Superior temporal gyrus (tissue), 1 donor: ENCODE results near the gene CREBBP.
A peak's percentile ranks its signal among the peaks of the same experiment; 100 is the strongest.

Source experiments
- DNase-seq: peaks from one replicate; pipeline ENCODE4 v3.0.0-alpha.2; 2016; ENCODE audit errors: extremely low spot score

Gene CREBBP

DNA sequence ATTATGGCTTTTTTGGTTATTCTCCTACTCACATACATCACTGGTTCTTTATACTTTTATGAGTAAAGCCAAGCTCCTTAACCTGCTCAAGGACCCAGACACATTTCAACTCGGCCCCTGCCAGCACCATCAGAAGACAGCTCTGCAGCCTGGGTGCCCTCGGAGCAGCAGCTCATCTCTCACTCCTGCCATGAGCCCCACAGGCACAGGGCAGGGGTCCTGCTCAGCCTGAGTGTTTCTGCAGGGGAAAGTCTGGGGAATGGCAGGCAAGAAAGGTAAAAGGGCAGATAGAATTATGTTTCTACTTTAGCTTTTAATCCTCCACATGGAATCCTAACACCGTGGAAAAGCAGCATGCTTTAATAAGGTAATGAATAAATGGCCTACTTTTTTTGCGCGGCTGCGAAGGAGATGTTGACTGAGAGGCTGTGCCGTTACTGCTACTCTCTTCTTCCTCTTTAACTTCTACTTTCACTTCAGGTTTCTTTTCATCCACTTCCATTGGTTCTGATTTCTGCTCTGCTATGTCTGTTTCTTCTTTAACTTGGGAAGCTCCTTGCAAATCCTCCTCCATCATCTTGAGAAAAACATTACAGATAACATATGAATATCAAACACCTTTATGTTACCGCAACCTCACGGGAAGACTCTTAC lies 113.1 kb downstream of the CREBBP start:
- DNase-seq = no peak

DNA sequence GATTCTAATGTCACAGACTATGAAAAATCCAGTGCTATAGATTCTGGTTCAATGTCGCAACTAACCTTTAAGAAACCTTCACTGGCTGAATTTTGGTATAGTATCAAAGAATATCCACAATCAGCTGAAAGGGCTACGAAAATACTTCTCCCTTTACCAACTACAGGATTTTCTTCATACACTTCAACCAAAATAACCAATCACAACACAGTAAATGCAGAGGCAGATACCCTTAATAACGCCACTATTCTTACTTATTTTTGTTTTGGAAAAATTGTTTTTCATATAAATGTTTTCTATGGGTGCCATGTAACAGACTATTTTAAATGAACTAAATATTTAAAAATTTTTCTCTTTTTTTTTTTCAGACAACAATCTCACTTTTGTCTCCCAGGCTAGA lies 114.3 kb downstream of the CREBBP start:
- no peak for DNase-seq

DNA sequence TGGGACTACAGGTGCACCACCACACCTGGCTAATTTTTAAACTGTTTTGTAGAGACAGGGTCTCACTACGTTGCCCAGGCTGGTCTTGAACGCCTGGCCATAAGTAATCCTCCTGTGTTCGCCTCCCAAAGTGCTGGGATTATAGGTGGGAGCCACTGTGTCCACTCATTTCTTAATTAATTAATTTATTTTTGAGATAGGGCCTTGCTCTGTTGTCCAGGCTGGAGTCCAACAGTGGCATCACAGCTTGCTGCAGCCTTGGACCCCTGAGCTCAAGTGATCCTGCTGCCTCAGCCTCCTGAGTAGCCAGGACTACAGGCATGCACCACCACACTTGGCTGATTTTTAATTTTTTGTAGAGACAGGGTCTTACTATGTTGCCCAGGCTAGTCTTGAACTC lies 116.1 kb downstream of the CREBBP start:
- no peak for DNase-seq

DNA sequence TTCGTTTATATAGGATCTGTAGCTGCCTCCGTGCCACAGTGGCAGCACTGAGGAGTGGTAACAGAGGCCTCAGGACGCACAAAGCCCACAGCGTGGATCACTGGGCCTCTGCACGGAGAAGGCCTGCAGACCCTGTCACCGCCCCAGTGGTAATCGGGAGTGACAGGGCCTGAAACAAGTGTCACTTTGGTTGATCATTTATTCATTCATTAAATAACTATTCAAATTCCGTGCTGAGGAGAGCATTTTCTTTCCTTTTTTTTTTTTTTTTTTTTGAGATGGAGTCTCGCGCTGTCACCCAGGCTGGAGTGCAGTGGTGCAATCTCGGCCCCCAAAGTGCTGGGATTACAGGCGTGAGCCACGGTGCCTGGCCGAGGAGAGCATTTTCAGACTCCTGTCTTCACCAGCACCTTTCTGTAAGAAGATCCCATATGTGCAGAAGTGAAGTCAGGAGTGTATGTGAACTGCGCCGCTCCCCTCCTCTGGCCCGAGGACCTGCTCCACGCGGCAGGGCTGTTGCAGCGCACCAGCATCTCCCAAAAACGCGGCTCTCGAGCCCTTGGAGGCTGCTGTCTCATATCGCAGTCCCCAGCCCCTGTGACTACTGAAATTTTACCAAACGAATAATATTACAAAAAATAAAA lies 118.3 kb downstream of the CREBBP start:
- DNase-seq = no peak

DNA sequence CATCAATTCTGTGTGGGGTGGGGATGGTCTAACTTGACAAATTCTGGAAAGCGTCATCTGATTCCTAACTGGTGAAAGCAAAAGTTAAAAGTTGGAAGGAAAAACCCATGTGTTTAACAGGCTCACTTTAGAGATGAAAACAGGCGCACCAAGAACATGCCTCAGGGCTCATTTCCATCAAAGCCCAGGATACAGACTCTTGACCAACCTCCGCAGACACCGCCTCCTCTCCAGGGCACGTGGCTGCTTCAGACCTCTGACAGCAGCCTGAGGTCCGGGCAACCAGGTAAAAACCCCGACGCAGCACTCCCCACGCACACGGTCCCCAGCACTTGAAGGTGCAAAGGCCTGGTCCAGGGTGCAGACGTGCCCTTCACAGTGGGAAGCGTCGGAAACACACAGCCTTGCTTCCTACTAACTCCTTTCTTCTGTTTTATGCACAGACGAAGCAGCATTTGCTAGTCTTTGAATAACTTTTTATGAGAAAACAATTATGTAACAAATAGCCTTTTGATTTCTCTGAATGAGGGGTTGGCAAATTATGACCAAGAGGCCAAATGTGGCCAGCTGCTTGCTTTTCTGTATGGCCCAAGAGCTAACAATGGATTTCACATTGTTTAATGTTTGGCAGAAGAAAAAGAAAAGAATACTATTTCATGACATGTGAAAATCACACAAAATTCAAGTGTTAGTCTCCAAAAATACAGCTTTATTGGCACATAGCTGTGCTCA lies 119.0 kb downstream of the CREBBP start:
- peak; percentile 74 for DNase-seq

DNA sequence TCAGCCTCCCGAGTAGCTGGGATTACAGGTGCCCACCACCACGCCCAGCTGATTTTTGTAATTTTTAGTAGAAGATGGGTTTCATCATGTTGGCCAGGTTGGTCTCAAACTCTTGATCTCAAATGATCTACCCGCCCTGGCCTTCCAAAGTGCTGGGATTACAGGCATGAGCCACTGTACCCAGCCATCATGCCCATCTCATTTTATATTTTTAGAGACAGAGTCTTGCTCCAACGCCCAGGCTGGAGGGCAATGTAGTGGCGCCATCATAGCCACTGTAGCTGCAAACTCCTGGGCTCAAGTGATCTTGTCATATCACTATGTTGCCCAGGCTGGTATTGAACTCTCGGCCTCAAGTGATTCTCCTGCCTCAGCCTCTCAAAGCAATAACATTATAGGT lies 120.0 kb downstream of the CREBBP start:
- DNase-seq = no peak

DNA sequence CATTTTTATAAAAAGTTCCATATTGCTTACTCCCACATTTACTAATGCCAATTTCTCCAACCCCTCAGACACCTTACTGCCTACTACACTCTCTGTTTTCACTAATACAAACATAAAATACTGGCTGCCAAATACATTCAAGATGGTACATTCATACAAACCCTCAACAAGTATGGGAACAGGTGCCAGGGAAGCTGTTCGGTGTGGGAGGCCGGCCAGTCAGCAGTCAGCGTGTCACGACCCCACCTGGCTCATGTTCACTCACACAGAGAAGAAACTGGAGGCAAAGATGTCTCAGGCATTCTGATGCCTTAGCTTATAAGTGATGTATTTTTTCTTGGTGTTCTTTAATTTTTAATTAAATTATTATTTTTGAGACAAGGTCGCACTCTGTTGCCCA lies 120.8 kb downstream of the CREBBP start:
- no peak for DNase-seq

DNA sequence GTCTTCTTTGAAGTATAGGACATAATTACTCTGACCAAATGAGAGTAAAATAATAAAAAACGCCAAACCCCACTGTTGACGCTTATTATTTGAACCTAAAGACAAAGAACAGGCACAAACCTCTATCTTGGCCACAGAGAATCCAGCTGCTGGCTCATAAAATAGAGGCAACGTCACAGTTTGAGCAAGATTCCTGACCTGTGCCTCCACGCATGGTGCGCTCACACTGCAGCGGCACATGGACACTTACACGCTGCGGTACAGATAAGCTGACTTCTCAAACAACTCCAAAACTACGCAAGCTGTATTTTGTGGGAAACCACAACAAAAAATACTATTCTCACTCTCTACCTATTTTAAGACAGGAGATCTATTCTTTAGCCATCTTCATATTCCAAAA lies 124.4 kb downstream of the CREBBP start:
- no peak for DNase-seq

DNA sequence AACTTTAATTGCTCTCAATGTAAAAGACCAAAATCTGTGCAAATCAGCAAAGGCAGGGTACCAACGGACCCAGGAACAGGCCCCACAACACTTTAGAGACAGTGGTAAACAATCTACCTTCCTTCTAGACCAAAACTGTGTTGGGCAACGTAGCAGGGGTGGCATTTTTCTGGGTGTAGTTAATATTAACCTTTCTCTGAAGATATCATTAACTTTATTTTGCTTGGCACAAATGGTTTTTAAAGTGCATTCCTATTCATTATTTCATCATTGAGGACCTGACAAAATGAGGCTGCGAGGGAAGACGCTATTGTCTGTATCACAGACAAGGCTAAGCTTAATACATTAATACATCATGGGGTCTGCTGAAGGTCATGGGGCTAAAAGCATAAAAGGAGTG lies 125.3 kb downstream of the CREBBP start:
- DNase-seq = no peak

DNA sequence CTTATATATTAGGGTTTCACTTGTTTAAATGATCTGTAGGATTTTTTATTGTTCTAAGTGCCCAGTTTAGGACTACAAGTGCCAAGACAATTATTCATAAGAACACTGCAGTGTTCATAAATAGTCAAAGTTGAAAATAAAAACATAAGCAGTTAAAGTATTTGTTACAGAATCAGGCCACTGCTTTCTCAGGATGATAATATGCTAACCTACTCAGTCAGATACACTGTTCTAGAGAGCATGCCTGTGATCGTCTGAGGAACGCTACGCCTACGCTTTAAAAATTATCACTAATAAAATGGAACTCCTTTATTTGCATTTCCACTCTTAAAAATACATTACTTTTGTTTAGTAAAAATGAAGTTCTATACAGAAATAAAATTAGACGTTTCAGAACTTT lies 125.7 kb downstream of the CREBBP start:
- DNase-seq = no peak

DNA sequence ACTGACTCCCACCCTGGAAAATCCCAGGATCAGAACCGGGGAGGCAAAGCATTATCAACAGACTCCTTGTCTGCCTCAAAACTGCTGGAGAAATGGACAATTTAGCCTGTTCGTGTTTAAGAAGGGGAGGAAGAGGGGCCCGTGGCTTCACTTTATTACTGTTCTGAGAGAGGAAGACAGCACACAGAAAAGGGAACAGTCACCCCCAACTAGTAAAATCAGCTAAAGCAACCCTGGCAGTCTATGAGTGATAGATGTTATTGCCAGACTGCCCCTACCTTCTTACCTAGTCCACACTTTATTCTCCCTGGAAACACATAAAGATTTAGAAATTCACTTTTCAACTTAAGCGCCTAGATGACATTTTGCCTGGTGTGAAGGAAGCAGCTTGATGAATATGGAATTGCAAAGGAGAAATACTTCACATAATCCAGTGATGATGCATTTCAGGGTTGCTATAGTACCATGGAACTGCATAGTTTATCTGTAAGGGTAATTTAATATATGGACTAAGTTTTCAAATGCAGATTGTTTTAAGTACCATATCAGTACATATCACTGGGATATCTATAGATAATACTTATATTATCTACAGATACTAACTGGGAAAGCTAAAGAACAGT lies 126.3 kb downstream of the CREBBP start:
- no peak for DNase-seq

DNA sequence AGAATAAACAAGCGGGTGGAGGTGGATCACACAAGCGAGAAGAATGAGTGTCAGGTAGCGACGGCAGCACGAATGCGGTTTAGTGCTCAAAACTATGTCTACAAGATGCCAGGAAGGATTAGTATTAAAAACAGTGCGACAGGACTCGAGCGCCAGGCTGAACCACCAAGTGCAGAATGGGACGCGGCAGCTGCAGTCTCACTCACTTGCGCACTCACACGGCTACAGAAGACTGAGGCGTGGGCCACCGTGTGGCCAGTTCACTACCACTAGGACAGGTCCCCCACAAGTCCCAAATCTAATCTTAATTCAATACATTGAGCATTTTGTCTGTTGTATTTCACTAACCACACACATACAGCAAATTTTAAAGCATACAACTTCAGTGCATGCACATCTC lies 127.5 kb downstream of the CREBBP start:
- no peak for DNase-seq

DNA sequence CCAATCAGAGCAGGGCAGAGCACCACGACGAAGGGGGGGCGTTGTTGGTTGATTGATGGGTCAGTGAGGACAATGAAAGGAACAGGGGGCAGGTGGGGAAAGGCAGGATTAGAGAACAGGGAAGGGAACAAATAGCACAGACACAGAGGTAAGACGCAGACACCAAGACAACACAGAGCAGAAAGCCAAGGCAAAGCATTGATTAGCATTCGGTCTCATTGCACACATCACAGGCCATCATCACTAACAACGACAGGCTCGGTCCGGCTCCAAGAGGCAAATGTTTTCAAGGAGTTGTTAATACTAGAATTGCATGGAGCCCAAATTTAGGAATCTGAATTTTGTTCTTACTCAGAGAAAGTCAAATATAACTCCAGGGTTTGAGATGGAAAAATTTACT lies 128.6 kb downstream of the CREBBP start:
- DNase-seq = no peak

DNA sequence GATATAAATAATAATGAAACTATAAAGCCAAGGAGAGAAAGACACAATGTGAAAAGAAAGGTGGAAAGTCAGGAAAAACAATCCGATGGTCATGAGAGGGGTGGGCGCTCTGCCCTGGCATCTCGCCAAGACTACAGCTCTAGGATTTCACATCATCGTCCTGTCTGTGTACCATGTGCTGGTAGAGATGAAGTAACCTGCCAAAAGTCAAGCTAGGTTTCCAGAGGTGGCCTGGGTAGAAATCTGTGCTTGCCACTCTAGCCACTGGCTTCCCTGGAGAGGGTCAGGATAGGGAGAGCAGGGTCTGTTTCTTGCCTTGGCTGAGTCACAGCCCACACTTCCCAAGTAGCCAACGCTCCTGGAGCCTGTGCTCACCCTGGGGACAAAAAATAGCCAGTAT lies 132.2 kb downstream of the CREBBP start:
- no peak for DNase-seq

DNA sequence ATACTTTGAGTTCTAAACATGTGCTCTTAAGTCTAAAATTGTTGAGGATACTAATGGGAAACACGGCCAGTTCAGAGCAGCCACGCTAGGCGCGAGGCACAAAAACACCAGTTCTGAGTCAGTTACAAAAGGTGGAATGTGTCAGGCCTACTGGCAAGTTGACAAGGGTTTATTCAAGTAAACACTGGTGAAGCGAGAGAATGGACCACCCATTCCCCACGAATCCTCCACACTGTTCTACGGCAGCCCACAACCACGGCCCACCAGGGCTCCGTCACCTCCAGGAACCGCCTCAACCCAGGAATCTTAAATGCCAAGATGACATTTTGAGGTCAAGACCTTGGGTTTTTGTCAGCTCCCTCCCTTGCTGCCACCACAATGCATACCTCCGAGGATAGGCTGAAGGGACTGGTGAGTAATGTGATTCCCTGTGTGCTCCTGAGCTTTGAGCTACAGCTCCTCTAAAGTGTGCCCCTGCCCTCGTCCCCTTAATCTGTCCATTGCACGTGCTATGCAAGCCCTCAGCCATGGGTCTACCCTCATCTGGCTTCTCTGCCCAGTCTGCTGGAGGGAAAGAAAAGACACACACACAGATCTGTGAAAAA lies 134.7 kb downstream of the CREBBP start:
- DNase-seq = no peak

DNA sequence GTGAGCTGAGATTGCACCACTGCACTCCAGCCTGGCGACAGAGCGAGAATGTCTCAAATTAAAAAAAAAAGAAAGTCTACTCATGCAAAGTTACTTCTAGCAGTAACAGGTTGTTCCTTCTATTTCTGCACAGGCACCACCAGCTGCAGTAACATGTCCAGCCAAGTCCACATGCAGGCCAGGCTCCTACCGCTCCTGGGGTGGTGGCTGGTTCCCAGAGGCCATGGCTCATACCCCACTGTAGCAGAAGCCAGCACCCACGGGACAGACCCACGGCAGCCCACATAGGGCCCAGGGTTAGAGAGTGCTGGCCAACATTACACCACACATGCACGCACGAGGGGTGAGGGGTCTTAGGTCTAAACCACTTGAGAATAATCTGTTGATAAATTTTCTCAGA lies 136.5 kb downstream of the CREBBP start:
- no peak for DNase-seq

DNA sequence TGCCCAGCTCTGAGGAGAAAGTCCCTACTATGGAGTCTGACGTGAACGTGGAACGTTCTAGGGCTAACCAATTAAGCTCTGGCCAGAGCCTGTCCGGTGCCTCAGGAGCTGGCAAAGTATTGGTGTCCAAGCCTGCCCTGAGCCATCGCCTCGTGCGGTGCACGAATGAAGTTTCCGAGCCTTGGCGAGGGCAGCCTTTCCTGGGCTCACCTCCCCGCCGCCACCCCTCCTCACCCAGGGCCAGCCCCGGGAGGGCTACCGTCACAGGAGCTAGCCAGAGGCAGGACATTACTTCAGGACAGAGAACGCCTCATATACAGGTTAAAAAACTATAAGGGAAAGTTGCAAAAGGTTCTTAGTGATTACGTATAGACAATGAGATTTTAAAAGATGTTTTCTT lies 139.6 kb downstream of the CREBBP start:
- DNase-seq = no peak

DNA sequence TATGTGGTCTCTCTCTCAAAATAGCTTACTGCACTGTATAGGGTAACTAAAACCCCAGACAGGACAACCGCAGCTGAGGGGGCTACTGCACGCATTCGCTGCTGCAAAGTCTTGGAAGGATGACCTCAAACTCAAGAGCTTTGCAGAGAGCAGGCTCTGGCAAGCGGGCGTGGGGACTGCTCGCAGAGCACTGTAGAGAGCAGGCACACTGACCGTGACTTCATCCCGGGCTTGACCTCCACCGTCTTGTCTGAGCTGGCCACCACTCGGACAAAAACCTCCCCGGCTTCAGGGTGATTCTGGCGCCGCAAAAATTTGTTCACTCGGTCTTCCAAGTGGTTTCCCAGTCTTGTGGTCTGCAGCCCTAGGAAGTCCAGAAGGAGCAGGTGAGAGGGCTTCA lies 140.3 kb downstream of the CREBBP start:
- no peak for DNase-seq

DNA sequence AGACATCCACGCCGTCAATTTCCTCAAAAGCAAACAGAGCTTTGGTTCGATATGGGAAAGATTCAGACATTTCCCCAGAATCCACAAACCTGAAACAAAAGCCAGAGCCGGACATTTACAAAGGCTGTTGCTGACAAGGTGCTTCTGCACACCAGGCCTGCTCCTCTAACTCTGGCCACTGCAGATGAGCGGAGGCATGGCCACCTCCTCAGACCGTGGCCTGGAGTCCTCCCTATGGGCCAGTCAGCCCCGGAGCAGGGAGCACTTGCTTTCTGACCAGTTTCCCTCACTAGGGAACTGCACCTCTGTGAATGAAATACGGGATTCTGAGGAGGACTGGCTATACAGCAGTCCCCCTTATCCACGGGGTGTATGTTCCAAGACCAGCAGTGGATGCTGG lies 140.9 kb downstream of the CREBBP start:
- no peak for DNase-seq

DNA sequence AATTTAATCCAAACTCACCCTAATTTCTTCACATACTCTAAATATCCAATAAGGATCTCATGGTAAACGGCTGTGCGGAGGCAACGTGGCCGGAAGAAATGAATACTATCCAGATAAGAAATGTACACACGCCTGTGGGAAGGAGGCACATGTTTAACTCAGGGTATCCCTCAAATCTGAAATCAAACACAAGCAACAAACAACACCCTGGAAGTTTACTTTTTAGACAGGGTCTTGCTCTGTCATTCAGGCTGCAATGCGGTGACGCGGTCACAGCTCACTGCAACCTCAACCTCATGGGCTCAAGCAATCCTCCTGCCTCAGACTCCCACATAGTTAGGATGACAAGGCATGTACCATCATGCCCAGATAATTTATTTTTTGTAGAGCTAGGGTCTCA lies 142.0 kb downstream of the CREBBP start:
- no peak for DNase-seq

DNA sequence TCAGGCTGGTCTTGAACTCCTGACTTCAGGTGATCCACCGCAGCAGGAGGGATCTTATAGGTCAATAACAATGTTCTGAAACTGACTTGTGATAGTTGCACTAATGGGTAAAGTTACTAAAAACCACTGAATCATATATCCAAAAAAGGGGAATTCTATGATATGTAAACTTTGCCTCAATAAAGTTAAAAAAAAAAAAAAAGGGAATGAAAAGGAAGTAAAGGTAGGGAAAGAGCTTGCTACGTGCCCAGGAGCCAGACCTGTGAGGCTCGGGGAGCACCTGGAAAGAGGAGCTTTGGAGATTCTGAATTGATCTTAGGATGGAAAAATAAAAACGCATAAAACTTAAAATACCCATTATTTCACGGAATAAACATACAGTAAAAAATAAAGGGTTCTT lies 142.4 kb downstream of the CREBBP start:
- DNase-seq = no peak

DNA sequence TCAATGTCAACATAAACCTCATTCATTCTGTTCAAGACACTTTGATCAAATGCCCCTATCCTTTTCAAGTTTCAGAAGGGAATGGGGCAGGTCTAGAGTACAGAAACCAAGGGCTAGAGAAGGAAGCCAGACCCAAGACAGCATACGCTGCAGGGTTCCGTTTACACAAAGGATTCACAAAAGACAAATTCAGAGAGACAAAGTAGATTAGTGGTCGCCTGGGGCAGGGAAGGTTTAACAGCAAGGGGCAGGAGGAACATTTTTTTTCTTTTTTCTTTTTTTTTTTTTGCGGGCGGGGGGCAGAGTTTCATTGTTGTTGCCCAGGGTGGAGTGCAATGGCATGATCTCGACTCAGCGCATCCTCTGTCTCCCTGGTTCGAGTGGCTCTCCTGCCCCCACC lies 143.3 kb downstream of the CREBBP start:
- DNase-seq = no peak
